HG03159 (cell line): ENCODE measurements around the gene HELB.

Experiments used
- ATAC-seq: cut with Tn5 transposase; IDR thresholded peaks from one replicate; pipeline ENCODE4 v1.9.1; 2021; ENCODE audit warnings: mild to moderate bottlenecking, moderate library complexity; ENCODE audit not compliant: unreplicated experiment

Gene HELB

GRCh38 chr12:66354291-66354690 lies 52.0 kb downstream of the HELB start:
- no peak for ATAC-seq

GRCh38 chr12:66359300-66359699 lies 57.0 kb downstream of the HELB start:
- ATAC-seq, result no peak

- no peak for ATAC-seq
These were observed 59.4 kb downstream of the HELB start for GRCh38 chr12:66361703-66362102.

GRCh38 chr12:66365718-66366490 lies 63.6 kb downstream of the HELB start:
- no peak for ATAC-seq

- no peak for ATAC-seq
These were observed 64.8 kb downstream of the HELB start for GRCh38 chr12:66367015-66367667.

- no peak for ATAC-seq
These were observed 69.7 kb downstream of the HELB start for GRCh38 chr12:66371982-66372381.

GRCh38 chr12:66375560-66375959 lies 73.3 kb downstream of the HELB start:
- ATAC-seq, result no peak

GRCh38 chr12:66379616-66380015 lies 77.3 kb downstream of the HELB start:
- ATAC-seq, result no peak

GRCh38 chr12:66380769-66381535 lies 78.7 kb downstream of the HELB start:
- ATAC-seq, result no peak

- ATAC-seq, result no peak
These were observed 84.8 kb downstream of the HELB start for GRCh38 chr12:66387117-66387516.
